ENCODE measurements around the gene MYO1H. TPM values are rescaled to one million over a fixed set of nuclear protein-coding genes. Genes with fewer than 3 reads are reported as not detected.

Gene MYO1H
- total and polyA plus RNA-seq, 2 of the 13 experiments (the other 11 are each of a cell fraction or from before 2014, with no cell fraction given), result not detected

GRCh38 chr12:109307051-109307450 is 40.6 kb upstream of the MYO1H start (continued):
- TF ChIP-seq ZBTB7B (CRISPR knock-in tag; IDR thresholded peaks at IDR 0.05) (peak; percentile 89), ATF1 (CRISPR knock-in tag; IDR thresholded peaks at IDR 0.05) (no peak), TFDP2 (CRISPR knock-in tag; IDR thresholded peaks at IDR 0.05) (no peak), ZNF792 (CRISPR knock-in tag; IDR thresholded peaks at IDR 0.05) (no peak), ZBTB3 (CRISPR knock-in tag; IDR thresholded peaks at IDR 0.05; ENCODE audit: borderline replicate concordance, low read depth) (no peak), ZNF274 (CRISPR knock-in tag; IDR thresholded peaks at IDR 0.05) (no peak), ZNF616 (CRISPR knock-in tag; IDR thresholded peaks at IDR 0.05; ENCODE audit: low read depth) (no peak), SMAD3 (CRISPR knock-in tag; IDR thresholded peaks at IDR 0.05) (no peak), PBX3 (CRISPR knock-in tag; IDR thresholded peaks at IDR 0.05; ENCODE audit: borderline replicate concordance) (no peak), JUN (CRISPR knock-in tag; IDR thresholded peaks at IDR 0.05) (no peak), XRCC5 (optimal IDR thresholded peaks at IDR 0.05; ENCODE audit: low read length) (no peak), MTF1 (CRISPR knock-in tag; IDR thresholded peaks at IDR 0.05) (no peak), EZH2 (conservative IDR thresholded peaks at IDR 0.05; ENCODE audit: low read depth, low read length) (no peak), CEBPZ (IDR thresholded peaks at IDR 0.05; ENCODE audit: low read length) (no peak), PAWR (CRISPR knock-in tag; IDR thresholded peaks at IDR 0.05; ENCODE audit: borderline replicate concordance) (no peak), ZBTB8A (CRISPR knock-in tag; IDR thresholded peaks at IDR 0.05; ENCODE audit: borderline replicate concordance, low read depth) (no peak), CREM (IDR thresholded peaks at IDR 0.05) (0 out of 2 replicates have a peak, but pooled peaks have one; percentile 24), CREM (CRISPR knock-in tag; IDR thresholded peaks at IDR 0.05) (no peak), ZC3H4 (CRISPR knock-in tag; IDR thresholded peaks at IDR 0.05; ENCODE audit: borderline replicate concordance) (no peak), DNMT1 (CRISPR knock-in tag; IDR thresholded peaks at IDR 0.05) (no peak), RNF219 (CRISPR knock-in tag; IDR thresholded peaks at IDR 0.05) (no peak), DMAP1 (CRISPR knock-in tag; IDR thresholded peaks at IDR 0.05) (no peak), ZNF333 (CRISPR knock-in tag; IDR thresholded peaks at IDR 0.05; ENCODE audit: borderline replicate concordance) (no peak), KDM5B (CRISPR knock-in tag; IDR thresholded peaks at IDR 0.05; ENCODE audit: borderline replicate concordance) (peak; percentile 26; the same call in 1 of the 2 replicates), CBX5 (CRISPR knock-in tag; IDR thresholded peaks at IDR 0.05; ENCODE audit: borderline replicate concordance) (no peak)

Measured in HepG2 (cell line).